SK-N-SH (cell line): ENCODE results near the gene FAM222B. TPM values are rescaled to one million over a fixed set of nuclear protein-coding genes. Genes with fewer than 3 reads are reported as not detected.

Source experiments
- CTCF ChIA-PET: fragments of 300-600, 350-600 bp; formaldehyde crosslinking; extraction: SDS; loops from one replicate; lab custom pipeline; 2021; lab: Yijun Ruan, JAX
- POLR2A ChIA-PET: fragments of 350-600 bp; sonication (Branson Sonifier 250); formaldehyde crosslinking; extraction: SDS; loops from one replicate; lab custom pipeline; 2020; ENCODE audit warnings: antibody characterized with exemption, inconsistent platforms; lab: Yijun Ruan, JAX
- DNase-seq: peaks from one replicate; pipeline ENCODE4 v3.0.0; 2012
- H2AFZ ChIP-seq: fragments of 200-600 bp; sonication (generic); 2 replicates; pipeline ENCODE4 v1.8.1; 2016; ENCODE audit warnings: antibody characterized with exemption, mild to moderate bottlenecking, low read depth
- H3F3A ChIP-seq: fragments of 200-600 bp; sonication (generic); replicated peaks from 2 replicates; pipeline ENCODE3; 2016; ENCODE audit warnings: antibody characterized with exemption, mild to moderate bottlenecking; ENCODE audit not compliant: insufficient read depth
- H3K27ac ChIP-seq, 2 experiments: fragments of 200-500 bp in 1 of 2; fragments of 200-600 bp in 1 of 2; sonication (Bioruptor generic) in 1 of 2; sonication (generic), shearing (Covaris generic) in 1 of 2; 2 replicates each; pipeline versions ENCODE4 v1.5.1 to v1.6.1; 2014 to 2016; ENCODE audit warnings: low read depth in 2 of 2, inconsistent platforms in 1 of 2, low read length in 1 of 2, mild to moderate bottlenecking in 1 of 2, mixed read lengths in 1 of 2
- H3K27me3 ChIP-seq: fragments of 200-600 bp; sonication (generic), shearing (Covaris generic); 2 replicates; pipeline ENCODE4 v1.6.1; 2016; ENCODE audit warnings: mixed run types; ENCODE audit not compliant: insufficient read depth
- H3K36me3 ChIP-seq, 2 experiments: fragments of 200-500 bp in 1 of 2; fragments of 200-600 bp in 1 of 2; sonication (Bioruptor generic) in 1 of 2; sonication (generic) in 1 of 2; replicated peaks in 1 of 2; 2 replicates each; pipeline versions ENCODE3 to v1.5.1; 2014 to 2016; ENCODE audit warnings: low read length in 1 of 2, mild to moderate bottlenecking in 1 of 2; ENCODE audit not compliant: insufficient read depth in 2 of 2, control insufficient read depth in 1 of 2
- H3K4me1 ChIP-seq, 2 experiments: fragments of 200-500 bp in 1 of 2; fragments of 200-600 bp in 1 of 2; sonication (Bioruptor generic) in 1 of 2; sonication (generic), shearing (Covaris generic) in 1 of 2; 2 replicates each; pipeline versions ENCODE4 v1.5.1 to v1.6.1; 2014 to 2016; ENCODE audit warnings: low read depth in 1 of 2, low read length in 1 of 2, mixed run types in 1 of 2; ENCODE audit not compliant: insufficient read depth in 2 of 2, control insufficient read depth in 1 of 2
- H3K4me2 ChIP-seq: fragments of 200-600 bp; sonication (generic), shearing (Covaris generic); 2 replicates; pipeline ENCODE4 v1.6.1; 2017; ENCODE audit warnings: mixed run types
- H3K4me3 ChIP-seq, 2 experiments: fragments of 200-500 bp in 1 of 2; fragments of 200-600 bp in 1 of 2; sonication (Bioruptor generic) in 1 of 2; sonication (generic), shearing (Covaris generic) in 1 of 2; 2 replicates each; pipeline versions ENCODE4 v1.5.1 to v1.8.1; 2014 to 2016; ENCODE audit warnings: low read depth in 2 of 2, inconsistent platforms in 1 of 2, low read length in 1 of 2, mild to moderate bottlenecking in 1 of 2, mixed read lengths in 1 of 2, moderate library complexity in 1 of 2
- H3K79me2 ChIP-seq: fragments of 200-600 bp; sonication (generic); 2 replicates; pipeline ENCODE4 v1.8.1; 2017; ENCODE audit warnings: mild to moderate bottlenecking; ENCODE audit not compliant: insufficient read depth
- H3K9ac ChIP-seq: fragments of 200-600 bp; sonication (generic); 2 replicates; pipeline ENCODE4 v1.6.1; 2017; ENCODE audit warnings: mixed run types
- H3K9me2 ChIP-seq: fragments of 200-600 bp; sonication (generic); 2 replicates; pipeline ENCODE4 v1.6.1; 2017; ENCODE audit warnings: mixed run types
- H3K9me3 ChIP-seq: fragments of 200-600 bp; sonication (generic); 2 replicates; pipeline ENCODE4 v1.6.1; 2017; ENCODE audit warnings: mixed run types, mild to moderate bottlenecking, moderate library complexity
- H4K20me1 ChIP-seq: fragments of 200-600 bp; sonication (generic); 2 replicates; pipeline ENCODE4 v1.6.1; 2017; ENCODE audit warnings: mild to moderate bottlenecking, mixed run types; ENCODE audit not compliant: insufficient read depth
- ELF1 ChIP-seq: IDR thresholded peaks from 2 replicates; pipeline ENCODE4 v1.4.0; 2012
- EP300 ChIP-seq, 2 experiments: IDR thresholded peaks; 2 replicates each; pipeline versions ENCODE4 v1.4.0 to v1.6.1; 2012; ENCODE audit warnings: borderline replicate concordance in 1 of 2, low read depth in 1 of 2, low read length in 1 of 2
- EZH2phosphoT487 ChIP-seq: fragments of 200-600 bp; sonication (generic); IDR thresholded peaks from 2 replicates; pipeline ENCODE4 v1.6.1; 2017; ENCODE audit warnings: low read depth, mixed run types, mild to moderate bottlenecking, antibody characterized with exemption, moderate library complexity, borderline replicate concordance
- FOSL2 ChIP-seq: IDR thresholded peaks from 2 replicates; pipeline ENCODE4 v1.4.0; 2012; ENCODE audit warnings: low read depth, mild to moderate bottlenecking, moderate library complexity, borderline replicate concordance
- GABPA ChIP-seq: IDR thresholded peaks from 2 replicates; pipeline ENCODE4 v1.4.0; 2012; ENCODE audit warnings: low read depth, mild to moderate bottlenecking
- MEF2A ChIP-seq: IDR thresholded peaks from 2 replicates; pipeline ENCODE4 v1.4.0; 2012; ENCODE audit warnings: low read depth, borderline replicate concordance
- NFIC ChIP-seq: IDR thresholded peaks from 2 replicates; pipeline ENCODE4 v1.4.0; 2012; ENCODE audit warnings: borderline replicate concordance
- RAD21 ChIP-seq: IDR thresholded peaks from 2 replicates; pipeline ENCODE4 v1.6.1; 2012; ENCODE audit warnings: mild to moderate bottlenecking, low read length
- RCOR1 ChIP-seq: fragments of 150-350 bp; IDR thresholded peaks from 2 replicates; pipeline ENCODE4 v1.6.1; 2017; ENCODE audit warnings: antibody characterized with exemption, low read length
- SIN3A ChIP-seq: IDR thresholded peaks from 2 replicates; pipeline ENCODE4 v1.6.1; 2012; ENCODE audit warnings: low read depth, mild to moderate bottlenecking, low read length, moderate library complexity, borderline replicate concordance
- SMC3 ChIP-seq: IDR thresholded peaks from 2 replicates; pipeline ENCODE4 v1.6.1; 2012; ENCODE audit warnings: low read depth, low read length, improper control_type of control experiment
- TCF12 ChIP-seq: IDR thresholded peaks from 2 replicates; pipeline ENCODE4 v1.4.0; 2012
- WGBS: methylation state at CpG from one replicate; pipeline ENCODE4 v1.1.6; 2017; ENCODE audit warnings: low lambda C conversion rate; 5-methylcytosine and 5-hydroxymethylcytosine counted together
- polyA plus RNA-seq, 3 experiments: library from polyadenylated mRNA; depleted of rRNA; stranded (reverse); fragments of >200 nt; gene quantifications; 2 replicates each; pipeline ENCODE4 v1.2.3, GENCODE V29; 2012
- TF ChIP-seq, protein P1 (sequence below): IDR thresholded peaks from 2 replicates; pipeline ENCODE4; 2012
- TF ChIP-seq, protein P2 (sequence below): fragments of 200-600 bp; sonication (generic); IDR thresholded peaks from 2 replicates; pipeline ENCODE4 v1.6.1; 2017; ENCODE audit warnings: antibody characterized with exemption, mild to moderate bottlenecking, moderate library complexity
- TF ChIP-seq, protein P3 (sequence below): IDR thresholded peaks from 2 replicates; pipeline ENCODE4 v1.4.0; 2012; ENCODE audit warnings: low read depth, borderline replicate concordance
- TF ChIP-seq, protein P4 (sequence below): fragments of 150-350 bp; IDR thresholded peaks from 2 replicates; pipeline ENCODE4 v1.6.1; 2017; ENCODE audit warnings: antibody characterized with exemption, low read length, low read depth, borderline replicate concordance
- TF ChIP-seq, protein P5 (sequence below): IDR thresholded peaks from 2 replicates; pipeline ENCODE4 v1.6.1; 2012; ENCODE audit warnings: mild to moderate bottlenecking, low read depth, low read length, moderate library complexity

FAM222B gene
- polyA plus RNA-seq, 1 of the 3 experiments (the other 2 are of a cell fraction), result 9.0 TPM

DNA sequence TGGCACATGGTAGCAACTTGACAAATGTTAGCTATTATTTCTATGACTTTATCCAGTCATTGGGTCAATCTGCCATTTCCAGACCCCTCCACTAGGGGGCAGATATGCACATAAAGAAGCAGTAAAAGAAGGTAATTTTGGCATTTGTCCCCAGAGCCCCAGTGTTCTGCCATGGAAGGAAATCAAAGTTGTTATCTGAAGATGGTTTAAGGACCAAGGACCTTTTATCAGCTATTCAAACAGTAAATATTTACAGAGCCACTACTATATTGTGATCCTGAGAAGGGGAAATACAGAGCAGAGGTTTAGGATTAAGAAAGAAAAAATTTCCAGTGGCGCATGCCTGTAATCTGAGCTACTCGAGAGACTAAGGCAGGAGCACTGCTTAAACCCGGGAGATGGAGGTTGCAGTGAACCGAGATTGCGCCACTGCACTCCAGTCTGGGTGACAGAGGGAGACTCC, 78.8 kb downstream of the FAM222B start:
- H3K27me3 ChIP-seq, result no peaks in the 10 kb centered on the region
- no peak overlapping the region for H3K9ac ChIP-seq
- WGBS, result 75% methylated on average over 5 of the region's 5 CpGs
- peak; percentile 78 for DNase-seq
- peaks cover 8% of the 10 kb centered on the region for H4K20me1 ChIP-seq
- ChIA-PET CTCF (interaction anchor here (0.6 to 6.5 kb wide), 64 partner anchors 9 to 413 kb away, joined by 3 to 125 read pairs (median 5); partner anchors contain the start of genes DHRS13, ERAL1, FAM222B and FLOT2), POLR2A (interaction anchor here (0.7 to 1.0 kb wide), 5 partner anchors 48 to 144 kb away, joined by 3 to 4 read pairs (median 3); partner anchors contain the start of gene DHRS13)
- H3K4me1 ChIP-seq, result peaks cover 0 to 19% of the 10 kb centered on the region in 2 experiments; a peak in 1 of 4 replicates
- H3K27ac ChIP-seq, result peak overlapping the region in 1 of 2 experiments; percentile 0; a peak in 1 of 4 replicates
- peaks cover 25% of the 10 kb centered on the region for H3F3A ChIP-seq
- TF ChIP-seq NFIC (peak; percentile 48), RAD21 (peak; percentile 81), FOSL2 (no peak), SMC3 (peak; percentile 73), MEF2A (no peak), TCF12 (no peak)
- TF ChIP-seq, protein P1, sequence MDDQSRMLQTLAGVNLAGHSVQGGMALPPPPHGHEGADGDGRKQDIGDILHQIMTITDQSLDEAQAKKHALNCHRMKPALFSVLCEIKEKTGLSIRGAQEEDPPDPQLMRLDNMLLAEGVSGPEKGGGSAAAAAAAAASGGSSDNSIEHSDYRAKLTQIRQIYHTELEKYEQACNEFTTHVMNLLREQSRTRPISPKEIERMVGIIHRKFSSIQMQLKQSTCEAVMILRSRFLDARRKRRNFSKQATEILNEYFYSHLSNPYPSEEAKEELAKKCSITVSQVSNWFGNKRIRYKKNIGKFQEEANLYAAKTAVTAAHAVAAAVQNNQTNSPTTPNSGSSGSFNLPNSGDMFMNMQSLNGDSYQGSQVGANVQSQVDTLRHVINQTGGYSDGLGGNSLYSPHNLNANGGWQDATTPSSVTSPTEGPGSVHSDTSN, result no peak
- TF ChIP-seq, protein P2, sequence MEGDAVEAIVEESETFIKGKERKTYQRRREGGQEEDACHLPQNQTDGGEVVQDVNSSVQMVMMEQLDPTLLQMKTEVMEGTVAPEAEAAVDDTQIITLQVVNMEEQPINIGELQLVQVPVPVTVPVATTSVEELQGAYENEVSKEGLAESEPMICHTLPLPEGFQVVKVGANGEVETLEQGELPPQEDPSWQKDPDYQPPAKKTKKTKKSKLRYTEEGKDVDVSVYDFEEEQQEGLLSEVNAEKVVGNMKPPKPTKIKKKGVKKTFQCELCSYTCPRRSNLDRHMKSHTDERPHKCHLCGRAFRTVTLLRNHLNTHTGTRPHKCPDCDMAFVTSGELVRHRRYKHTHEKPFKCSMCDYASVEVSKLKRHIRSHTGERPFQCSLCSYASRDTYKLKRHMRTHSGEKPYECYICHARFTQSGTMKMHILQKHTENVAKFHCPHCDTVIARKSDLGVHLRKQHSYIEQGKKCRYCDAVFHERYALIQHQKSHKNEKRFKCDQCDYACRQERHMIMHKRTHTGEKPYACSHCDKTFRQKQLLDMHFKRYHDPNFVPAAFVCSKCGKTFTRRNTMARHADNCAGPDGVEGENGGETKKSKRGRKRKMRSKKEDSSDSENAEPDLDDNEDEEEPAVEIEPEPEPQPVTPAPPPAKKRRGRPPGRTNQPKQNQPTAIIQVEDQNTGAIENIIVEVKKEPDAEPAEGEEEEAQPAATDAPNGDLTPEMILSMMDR, result peak; percentile 96
- TF ChIP-seq, protein P3, sequence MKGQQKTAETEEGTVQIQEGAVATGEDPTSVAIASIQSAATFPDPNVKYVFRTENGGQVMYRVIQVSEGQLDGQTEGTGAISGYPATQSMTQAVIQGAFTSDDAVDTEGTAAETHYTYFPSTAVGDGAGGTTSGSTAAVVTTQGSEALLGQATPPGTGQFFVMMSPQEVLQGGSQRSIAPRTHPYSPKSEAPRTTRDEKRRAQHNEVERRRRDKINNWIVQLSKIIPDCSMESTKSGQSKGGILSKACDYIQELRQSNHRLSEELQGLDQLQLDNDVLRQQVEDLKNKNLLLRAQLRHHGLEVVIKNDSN, result no peak
- TF ChIP-seq, all 33 proteins: peak for 4
- no peak overlapping the region for H3K4me3 ChIP-seq
- peaks cover 11 to 39% of the 10 kb centered on the region in 2 experiments for H3K36me3 ChIP-seq
- H3K79me2 ChIP-seq, result peaks cover 7% of the 10 kb centered on the region; the same call in 1 of the 2 replicates
- no peak overlapping the region for H3K4me2 ChIP-seq
- no peaks in the 10 kb centered on the region for H3K9me3 ChIP-seq
- H2AFZ ChIP-seq, result no peak overlapping the region
- no peaks in the 10 kb centered on the region for H3K9me2 ChIP-seq

DNA sequence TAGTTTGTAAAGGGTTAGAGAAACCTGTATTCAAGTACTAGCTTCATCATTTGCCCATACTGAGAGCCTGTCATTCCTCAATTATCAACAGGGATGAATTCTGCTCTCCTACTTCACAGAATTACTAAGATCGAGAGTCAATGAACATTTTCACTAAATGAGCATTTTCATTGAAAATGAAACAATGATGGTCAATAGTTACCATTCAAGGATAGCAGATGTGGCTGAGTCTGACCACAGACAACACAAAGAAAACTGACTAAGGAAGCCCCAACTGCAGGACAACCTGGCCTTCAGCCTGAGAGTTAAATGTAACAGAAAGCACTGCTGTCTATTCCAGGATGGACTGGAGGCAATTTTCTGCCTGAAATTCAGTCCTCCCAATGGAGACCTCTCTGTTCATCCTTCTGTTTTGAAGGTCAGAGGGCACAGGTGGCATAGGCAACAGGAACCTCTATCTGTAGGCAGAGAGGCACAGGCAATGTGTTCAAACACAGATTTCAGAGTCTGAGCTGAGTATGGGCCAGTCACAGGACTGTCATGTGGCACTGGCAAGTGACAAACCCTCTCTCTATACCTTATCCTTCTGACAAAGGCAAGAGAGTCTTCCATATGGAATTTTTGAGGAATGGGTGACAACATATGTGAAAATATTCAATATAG, 79.3 kb downstream of the FAM222B start:
- peaks cover 0 to 19% of the 10 kb centered on the region in 2 experiments; a peak in 1 of 4 replicates for H3K4me1 ChIP-seq
- H3K9me2 ChIP-seq, result no peaks in the 10 kb centered on the region
- peaks cover 11 to 45% of the 10 kb centered on the region in 2 experiments for H3K36me3 ChIP-seq
- no peaks in the 10 kb centered on the region for H3K9me3 ChIP-seq
- no peaks in the 10 kb centered on the region for H3K27me3 ChIP-seq
- H3K79me2 ChIP-seq, result peaks cover 7% of the 10 kb centered on the region; the same call in 1 of the 2 replicates
- DNase-seq, result no peak
- H3K4me3 ChIP-seq, result no peak overlapping the region
- H3K4me2 ChIP-seq, result no peak overlapping the region
- 95% methylated on average over 1 of the region's 1 CpG for WGBS
- peaks cover 8% of the 10 kb centered on the region for H4K20me1 ChIP-seq
- CTCF ChIA-PET, result interaction anchor here (0.6 to 6.5 kb wide), 62 partner anchors 9 to 413 kb away, joined by 3 to 125 read pairs (median 5); partner anchors contain the start of genes DHRS13, ERAL1, FAM222B and FLOT2
- H3F3A ChIP-seq, result peaks cover 25% of the 10 kb centered on the region
- H2AFZ ChIP-seq, result no peak overlapping the region
- H3K27ac ChIP-seq, result peak overlapping the region in 1 of 2 experiments; percentile 0; a peak in 1 of 4 replicates
- H3K9ac ChIP-seq, result no peak overlapping the region
- POLR2A ChIA-PET, result interaction anchor here (0.7 to 1.0 kb wide), 5 partner anchors 49 to 145 kb away, joined by 3 to 4 read pairs (median 3); partner anchors contain the start of gene DHRS13
- no peak for TF ChIP-seq SIN3A
- no peak for TF ChIP-seq EP300 (IDR thresholded peaks at IDR 0.05; ENCODE audit: borderline replicate concordance in 1 of 2, low read depth in 1 of 2, low read length in 1 of 2)
- no peak for TF ChIP-seq GABPA
- TF ChIP-seq, protein P4, sequence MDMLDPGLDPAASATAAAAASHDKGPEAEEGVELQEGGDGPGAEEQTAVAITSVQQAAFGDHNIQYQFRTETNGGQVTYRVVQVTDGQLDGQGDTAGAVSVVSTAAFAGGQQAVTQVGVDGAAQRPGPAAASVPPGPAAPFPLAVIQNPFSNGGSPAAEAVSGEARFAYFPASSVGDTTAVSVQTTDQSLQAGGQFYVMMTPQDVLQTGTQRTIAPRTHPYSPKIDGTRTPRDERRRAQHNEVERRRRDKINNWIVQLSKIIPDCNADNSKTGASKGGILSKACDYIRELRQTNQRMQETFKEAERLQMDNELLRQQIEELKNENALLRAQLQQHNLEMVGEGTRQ, result no peak
- no peak for TF ChIP-seq RCOR1
- no peak for TF ChIP-seq EZH2phosphoT487
- no peak for TF ChIP-seq ELF1
- TF ChIP-seq, protein P5, sequence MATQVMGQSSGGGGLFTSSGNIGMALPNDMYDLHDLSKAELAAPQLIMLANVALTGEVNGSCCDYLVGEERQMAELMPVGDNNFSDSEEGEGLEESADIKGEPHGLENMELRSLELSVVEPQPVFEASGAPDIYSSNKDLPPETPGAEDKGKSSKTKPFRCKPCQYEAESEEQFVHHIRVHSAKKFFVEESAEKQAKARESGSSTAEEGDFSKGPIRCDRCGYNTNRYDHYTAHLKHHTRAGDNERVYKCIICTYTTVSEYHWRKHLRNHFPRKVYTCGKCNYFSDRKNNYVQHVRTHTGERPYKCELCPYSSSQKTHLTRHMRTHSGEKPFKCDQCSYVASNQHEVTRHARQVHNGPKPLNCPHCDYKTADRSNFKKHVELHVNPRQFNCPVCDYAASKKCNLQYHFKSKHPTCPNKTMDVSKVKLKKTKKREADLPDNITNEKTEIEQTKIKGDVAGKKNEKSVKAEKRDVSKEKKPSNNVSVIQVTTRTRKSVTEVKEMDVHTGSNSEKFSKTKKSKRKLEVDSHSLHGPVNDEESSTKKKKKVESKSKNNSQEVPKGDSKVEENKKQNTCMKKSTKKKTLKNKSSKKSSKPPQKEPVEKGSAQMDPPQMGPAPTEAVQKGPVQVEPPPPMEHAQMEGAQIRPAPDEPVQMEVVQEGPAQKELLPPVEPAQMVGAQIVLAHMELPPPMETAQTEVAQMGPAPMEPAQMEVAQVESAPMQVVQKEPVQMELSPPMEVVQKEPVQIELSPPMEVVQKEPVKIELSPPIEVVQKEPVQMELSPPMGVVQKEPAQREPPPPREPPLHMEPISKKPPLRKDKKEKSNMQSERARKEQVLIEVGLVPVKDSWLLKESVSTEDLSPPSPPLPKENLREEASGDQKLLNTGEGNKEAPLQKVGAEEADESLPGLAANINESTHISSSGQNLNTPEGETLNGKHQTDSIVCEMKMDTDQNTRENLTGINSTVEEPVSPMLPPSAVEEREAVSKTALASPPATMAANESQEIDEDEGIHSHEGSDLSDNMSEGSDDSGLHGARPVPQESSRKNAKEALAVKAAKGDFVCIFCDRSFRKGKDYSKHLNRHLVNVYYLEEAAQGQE, result no peak
- TF ChIP-seq RAD21, result no peak
